ENCODE results near the gene ANKRD34A.

Gene ANKRD34A

GRCh38 chr1:145964328-145965118 lies at the start of gene ANKRD34A, which contains the start of gene POLR3GL:
Gene ANKRD34A, minus strand, starts transcription at chr1:145964575. Its CDS starts 2,816 bp downstream, at chr1:145961759.
Gene POLR3GL, plus strand, starts transcription at chr1:145964690. Its CDS starts 10,176 bp downstream, at chr1:145974866.
- DNase-seq = peak; percentile 87

DNA sequence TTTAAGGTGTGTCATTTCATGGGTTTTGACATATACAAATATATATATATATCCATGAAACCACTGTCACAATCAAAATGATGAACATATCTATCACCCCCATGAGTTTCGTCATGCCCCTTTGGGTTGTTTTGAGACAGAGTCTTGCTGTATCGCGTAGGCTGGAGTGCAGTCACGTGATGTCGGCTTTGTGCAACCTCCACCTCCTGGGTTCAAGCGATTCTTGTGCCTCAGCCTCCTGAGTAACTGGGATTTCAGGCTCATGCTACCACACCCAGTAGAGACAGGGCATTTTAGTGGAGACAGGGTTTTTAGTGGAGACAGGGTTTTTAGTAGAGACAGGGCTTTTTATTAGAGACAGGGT lies 49.2 kb upstream of the ANKRD34A start:
- no peak for DNase-seq

DNA sequence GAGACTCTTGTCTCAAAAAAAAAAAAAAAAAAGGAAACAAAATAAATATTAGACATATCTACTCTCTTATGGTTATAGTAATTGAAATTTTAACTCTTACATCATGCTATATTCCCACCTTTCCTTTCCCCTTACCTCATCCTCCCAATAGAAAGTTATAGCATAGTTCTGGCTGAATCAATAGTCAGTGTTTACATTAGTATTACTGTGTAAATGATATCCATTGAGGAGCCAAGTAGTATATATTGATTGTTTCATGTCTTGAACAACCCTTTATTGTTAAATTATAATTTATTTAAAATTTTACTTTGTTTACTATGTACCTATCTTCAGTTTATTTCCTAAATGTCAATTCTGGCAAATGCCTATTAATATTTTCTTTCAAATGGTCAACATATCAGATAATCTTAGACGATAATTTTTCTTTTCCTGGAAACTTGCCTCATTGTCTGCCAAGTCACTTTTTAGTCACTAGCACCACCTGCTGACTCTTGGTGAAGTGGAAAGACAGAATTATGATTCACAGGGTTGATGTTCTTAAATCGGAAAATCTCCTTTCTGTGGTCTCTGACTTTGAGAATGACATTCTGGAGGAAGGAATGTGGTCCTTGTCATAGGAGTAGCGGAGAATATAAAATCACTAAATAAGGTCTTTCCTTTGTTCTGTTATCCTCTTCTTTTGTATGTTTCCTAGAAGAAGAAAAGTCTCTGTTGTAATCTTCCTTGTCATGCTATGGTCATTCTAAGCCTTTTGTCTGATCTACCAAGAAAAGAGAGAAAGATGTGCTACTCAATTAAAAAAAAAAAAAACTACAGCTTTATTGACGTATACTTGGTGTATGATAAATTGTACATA lies 48.6 kb upstream of the ANKRD34A start:
- peak; percentile 34 for DNase-seq

DNA sequence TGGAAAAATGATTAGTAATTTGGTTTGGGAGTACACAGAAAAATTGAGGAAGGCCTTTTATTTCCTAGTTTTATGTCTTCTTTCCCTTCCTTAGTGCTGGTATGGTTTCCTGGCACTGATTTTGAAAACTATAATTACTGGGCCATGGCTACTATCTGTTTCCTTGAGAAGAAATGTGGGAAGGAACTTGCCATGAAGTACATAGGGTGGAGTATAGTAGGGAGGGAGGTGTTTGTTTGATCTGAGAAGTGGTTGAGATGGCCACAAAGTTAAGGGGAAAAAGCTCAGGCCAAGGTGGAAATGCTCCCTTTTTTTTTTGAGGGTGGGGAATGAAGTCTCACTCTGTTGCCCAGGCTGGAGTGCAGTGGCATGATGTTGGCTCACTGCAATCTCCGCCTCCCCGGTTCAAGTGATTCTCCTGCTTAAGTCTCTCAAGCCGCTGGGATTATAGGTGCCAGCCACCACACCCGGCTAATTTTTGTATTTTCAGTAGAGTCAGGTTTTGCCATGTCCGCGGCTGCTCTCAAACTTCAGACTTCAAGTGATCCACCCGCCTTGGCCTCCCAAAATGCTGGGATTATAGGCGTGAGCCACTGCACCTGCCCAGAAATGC lies 45.9 kb upstream of the ANKRD34A start:
- no peak for DNase-seq

- no peak for DNase-seq
Observed at GRCh38 chr1:146007489-146008133, 43.2 kb upstream of the ANKRD34A start.

- no peak for DNase-seq
Observed at GRCh38 chr1:146001709-146002108, 37.3 kb upstream of the ANKRD34A start.

GRCh38 chr1:145999321-146000024 lies 35.1 kb upstream of the ANKRD34A start:
- no peak for DNase-seq

DNA sequence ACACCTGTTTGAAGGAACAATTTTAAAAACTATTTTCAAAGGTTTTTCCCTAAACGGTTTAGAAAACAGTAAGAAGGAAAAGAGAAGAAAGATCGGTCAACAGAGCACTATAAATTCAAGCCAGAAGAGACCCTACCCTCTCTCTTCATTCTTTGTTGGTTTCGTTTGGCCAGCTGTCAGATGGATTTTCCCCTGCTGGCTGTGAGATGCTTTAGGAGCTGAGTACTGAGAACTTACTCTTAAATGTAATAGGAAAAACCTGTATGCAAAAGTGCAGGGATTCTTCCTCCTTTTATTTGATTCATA lies 33.3 kb upstream of the ANKRD34A start:
- DNase-seq = no peak

DNA sequence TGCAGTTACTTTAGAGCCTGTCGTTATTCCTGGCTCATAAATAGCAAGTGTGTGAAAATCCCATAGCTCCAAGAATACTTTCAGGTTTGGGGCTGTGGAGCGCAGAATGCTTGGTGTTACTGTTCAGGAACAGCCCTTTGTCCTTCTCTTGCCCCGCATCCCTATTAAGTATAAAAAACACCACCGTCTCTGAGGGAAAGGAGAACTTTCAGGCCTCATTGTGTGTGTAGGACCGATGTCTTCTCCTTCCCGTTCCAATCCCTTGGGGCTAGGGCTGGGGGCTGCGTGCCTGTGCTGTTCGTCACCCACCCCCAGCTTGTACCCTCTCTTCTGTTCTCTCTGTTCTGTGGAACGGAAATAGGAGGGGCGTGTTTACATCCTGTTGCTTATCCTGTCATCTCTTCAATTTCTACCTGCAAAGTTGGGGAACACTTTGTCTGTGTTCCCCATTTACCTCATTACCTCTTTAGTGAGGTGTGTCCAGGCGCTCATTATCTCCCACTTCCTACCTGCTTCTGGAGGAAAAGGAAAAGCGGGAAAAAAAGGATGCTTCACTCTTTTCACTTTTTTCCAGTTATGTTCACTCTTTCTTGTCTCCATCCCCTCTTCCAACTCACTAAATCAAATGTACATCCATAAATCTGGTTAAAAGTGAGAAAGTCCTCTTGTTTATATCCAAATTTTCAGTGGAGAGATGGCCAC lies 32.8 kb upstream of the ANKRD34A start:
- DNase-seq = no peak

DNA sequence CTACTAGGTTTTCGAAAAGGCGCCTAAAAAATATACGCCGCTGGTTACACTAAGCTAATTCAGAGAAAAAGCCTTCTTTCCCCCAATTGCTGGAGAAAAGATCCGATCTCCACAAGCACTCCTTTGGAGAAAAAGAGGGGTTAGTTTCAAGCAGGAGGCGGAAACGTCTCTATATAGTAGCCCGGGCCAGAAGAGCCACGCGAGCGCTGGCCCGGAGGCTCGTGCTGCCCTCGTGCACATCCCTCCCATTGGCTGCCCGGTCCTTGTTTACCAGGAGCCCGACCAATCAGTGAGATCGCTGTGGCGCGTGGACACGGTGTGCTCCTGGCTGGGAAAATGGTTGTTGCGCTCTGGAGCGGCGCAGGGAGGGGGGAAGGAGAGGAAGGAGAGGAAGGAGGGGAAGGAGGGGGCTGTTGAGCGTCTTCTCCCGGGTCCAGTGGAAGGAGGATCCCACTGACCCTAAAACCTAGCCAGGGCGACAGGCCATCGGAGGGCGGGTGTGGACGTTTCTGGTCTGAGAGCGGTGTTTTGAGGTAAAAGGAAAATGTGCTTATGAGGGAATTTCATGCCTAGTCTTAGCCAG lies 32.1 kb upstream of the ANKRD34A start, which contains the start of gene TXNIP:
Gene TXNIP, minus strand, starts transcription at position 147 of the 583 bp plus-strand sequence. CDS start 313 bp downstream, outside the sequence.
- DNase-seq = peak; percentile 90

DNA sequence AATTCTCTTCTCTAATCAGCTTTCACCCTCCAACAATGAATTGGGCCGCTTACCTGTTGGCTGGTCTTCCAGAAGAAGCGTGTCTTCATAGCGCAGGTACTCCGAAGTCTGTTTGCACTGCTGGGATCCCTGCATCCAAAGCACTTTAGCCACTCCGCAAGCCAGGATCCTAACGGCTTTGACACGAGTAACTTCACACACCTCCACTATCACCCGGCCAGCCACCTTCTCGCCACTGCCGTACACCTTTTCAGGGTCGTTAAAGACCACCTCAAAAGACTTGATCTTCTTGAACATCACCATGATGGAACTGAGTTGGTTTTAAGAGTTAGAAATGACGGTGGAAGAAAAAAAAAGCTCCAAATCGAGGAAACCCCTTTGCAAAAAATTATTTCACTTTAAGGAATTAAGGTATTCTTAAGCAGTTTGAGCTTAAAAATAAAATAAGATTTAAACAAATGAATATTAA lies 31.6 kb upstream of the ANKRD34A start:
- DNase-seq = no peak

DNA sequence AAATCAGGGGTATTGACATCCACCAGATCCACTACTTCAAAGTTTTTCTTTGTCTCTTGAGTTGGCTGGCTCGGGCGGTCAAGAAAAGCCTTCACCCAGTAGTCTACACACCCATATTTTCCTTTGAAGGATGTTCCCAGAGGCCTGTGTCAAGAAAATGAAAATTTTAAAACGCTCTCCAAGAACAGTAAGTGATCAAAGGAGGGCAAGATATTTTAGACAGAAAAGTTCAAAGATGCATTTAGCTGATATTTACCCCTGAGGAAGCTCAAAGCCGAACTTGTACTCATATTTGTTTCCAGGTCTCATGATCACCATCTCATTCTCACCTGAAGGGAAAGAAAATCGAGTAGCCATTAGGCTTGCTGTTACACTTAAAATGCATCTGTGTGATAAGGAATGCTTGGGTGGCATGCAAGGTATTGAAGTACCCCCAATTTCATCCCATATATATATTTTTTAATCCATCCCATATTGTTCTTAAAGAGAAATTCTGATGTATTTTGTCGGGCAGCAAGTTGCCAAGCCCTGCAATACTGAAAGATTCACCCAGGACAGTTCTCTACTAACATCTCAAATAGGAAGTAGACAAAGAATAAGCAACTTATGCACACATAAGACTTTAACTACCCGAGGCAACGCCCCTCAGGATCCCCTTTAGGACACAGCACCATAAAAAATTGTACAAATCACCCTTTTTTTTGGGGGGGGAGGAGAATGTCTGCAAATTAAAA lies 30.9 kb upstream of the ANKRD34A start:
- DNase-seq = no peak

GRCh38 chr1:145994391-145995120 lies 30.2 kb upstream of the ANKRD34A start:
- no peak for DNase-seq

DNA sequence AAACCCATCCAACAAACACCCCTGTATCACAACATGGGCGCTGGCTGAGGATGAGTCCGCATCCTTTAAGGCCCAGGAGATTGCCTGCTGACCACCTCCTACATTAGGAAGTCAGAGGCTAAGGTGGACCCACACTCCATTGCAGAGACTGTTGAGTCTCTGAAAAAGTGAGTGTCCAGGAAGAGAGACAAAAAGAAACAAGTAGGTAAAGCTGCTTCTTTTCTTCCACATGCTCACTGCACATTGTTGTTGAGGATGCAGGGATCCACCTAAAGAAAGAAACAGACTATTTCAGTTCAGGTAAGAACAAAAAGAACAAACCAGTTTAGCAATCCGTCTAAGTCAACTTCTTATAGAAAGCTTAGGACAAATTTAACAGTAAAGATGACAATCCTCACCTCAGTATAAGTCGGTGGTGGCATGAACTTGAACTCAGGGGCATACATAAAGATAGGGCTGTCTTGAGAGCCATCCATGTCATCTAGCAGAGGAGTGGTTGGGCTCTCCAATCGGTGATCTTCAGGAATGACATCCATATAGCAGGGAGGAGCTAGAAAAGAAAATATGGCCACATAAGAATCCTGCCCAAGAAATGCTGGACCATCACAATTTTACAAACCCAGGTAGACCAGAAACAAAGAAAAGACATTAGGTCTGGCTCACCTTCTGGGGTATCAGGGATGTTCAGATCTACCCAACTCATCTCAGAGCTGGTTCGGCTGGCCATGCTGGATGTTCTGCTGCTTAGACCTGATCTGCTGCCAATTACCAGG lies 29.4 kb upstream of the ANKRD34A start:
- no peak for DNase-seq

- DNase-seq = no peak
Observed at GRCh38 chr1:145992958-145993617, 28.7 kb upstream of the ANKRD34A start.

GRCh38 chr1:145992502-145992936 lies 28.1 kb upstream of the ANKRD34A start:
- no peak for DNase-seq

DNA sequence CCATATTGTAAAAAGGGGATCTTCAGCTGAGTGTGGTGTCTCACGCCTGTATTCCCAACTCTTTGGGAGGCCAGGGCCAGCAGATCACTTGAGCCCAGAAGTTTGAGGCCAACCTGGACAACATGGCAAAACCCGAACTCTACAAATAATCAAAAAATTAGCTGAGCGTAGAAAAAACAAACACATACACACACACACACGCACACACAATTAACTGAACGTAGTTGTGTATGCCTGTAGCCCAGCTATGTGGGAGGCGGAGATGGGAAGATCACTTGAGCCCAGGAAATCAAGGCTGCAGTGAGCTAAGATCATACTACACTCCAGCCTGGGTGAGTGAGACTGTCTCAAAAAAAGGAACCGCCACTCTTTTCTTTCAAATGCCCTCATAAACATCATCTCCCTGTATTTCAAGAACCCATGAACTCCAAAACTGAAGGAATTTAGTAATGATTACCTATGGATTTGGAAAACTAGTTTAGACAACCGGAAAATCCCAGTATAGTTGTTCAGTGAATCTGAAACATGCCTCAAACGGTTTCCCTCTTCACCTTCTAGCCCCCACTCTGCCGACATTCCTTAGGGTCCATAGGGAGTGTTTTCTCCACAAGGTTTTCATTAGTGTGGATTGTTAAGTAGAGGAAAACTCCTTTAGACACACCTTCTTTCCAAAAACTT lies 27.5 kb upstream of the ANKRD34A start:
- DNase-seq = no peak
